ENCODE results near the gene SPAG8.

DNA sequence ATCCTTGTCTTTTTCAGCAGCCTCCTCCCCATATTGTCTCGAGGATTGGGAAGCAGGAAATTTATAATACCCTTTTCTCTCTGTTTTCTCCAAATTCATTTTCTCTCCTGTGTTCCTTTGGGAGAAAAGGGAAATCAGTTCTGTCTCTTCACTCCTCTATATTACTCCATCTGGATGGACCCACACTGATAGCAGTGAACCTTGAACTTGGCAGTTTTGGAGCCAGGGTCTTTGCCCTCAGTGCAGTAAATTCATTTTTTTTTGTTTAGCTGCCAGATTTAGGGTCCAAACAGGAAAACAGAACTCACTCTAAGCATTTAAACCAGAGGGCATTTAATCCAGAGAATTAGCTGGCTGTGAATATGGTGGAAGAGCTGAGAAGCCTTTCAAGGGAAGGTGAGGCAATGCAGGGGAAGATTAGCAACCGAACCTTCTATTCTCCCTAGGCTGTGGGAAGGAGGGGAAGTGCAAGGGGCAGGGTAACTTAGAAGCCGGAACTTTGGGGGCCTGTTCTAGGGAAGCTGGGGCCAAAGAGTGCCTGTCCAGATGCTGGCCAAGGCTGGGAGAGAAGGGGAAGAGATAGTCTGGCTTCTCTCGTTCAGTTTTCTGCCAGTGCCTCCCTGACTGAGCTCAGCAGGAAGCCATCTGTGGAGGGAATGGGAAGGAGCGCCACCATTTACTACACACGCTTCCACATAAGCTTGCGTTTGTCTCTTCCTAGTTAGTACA is 37.0 kb downstream of the SPAG8 start:
- TF ChIP-seq CTCF (conservative IDR thresholded peaks at IDR 0.05; ENCODE audit: low read depth in 2 of 2) (no peak), POLR2AphosphoS5 (IDR thresholded peaks at IDR 0.05; ENCODE audit: low read depth) (no peak), EZH2 (IDR thresholded peaks at IDR 0.05; ENCODE audit: low read depth, unreplicated experiment) (no peak), EZH2phosphoT487 (IDR thresholded peaks at IDR 0.05; ENCODE audit: unreplicated experiment) (no peak), CREB1 (CRISPR knock-in tag; IDR thresholded peaks at IDR 0.05; ENCODE audit: low read depth) (no peak), ZNF114 (CRISPR knock-in tag; IDR thresholded peaks at IDR 0.05) (no peak), STAT1 (IDR thresholded peaks at IDR 0.05; ENCODE audit: unreplicated experiment) (no peak), JUNB (IDR thresholded peaks at IDR 0.05; ENCODE audit: unreplicated experiment) (no peak)
- TF ChIP-seq, protein P1, sequence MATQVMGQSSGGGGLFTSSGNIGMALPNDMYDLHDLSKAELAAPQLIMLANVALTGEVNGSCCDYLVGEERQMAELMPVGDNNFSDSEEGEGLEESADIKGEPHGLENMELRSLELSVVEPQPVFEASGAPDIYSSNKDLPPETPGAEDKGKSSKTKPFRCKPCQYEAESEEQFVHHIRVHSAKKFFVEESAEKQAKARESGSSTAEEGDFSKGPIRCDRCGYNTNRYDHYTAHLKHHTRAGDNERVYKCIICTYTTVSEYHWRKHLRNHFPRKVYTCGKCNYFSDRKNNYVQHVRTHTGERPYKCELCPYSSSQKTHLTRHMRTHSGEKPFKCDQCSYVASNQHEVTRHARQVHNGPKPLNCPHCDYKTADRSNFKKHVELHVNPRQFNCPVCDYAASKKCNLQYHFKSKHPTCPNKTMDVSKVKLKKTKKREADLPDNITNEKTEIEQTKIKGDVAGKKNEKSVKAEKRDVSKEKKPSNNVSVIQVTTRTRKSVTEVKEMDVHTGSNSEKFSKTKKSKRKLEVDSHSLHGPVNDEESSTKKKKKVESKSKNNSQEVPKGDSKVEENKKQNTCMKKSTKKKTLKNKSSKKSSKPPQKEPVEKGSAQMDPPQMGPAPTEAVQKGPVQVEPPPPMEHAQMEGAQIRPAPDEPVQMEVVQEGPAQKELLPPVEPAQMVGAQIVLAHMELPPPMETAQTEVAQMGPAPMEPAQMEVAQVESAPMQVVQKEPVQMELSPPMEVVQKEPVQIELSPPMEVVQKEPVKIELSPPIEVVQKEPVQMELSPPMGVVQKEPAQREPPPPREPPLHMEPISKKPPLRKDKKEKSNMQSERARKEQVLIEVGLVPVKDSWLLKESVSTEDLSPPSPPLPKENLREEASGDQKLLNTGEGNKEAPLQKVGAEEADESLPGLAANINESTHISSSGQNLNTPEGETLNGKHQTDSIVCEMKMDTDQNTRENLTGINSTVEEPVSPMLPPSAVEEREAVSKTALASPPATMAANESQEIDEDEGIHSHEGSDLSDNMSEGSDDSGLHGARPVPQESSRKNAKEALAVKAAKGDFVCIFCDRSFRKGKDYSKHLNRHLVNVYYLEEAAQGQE (IDR thresholded peaks at IDR 0.05; ENCODE audit: unreplicated experiment) = no peak

All from GM23338 (cell line).